H1 (cell line): ENCODE data around the gene CCDC91. TPM values are rescaled to one million over a fixed set of nuclear protein-coding genes. Genes with fewer than 3 reads are reported as not detected.

Source experiments
- GTF2F1 ChIP-seq: IDR thresholded peaks from 2 replicates; pipeline ENCODE4 v1.6.1; 2012; ENCODE audit warnings: low read depth, low read length, improper control_type of control experiment, borderline replicate concordance
- JUN ChIP-seq: IDR thresholded peaks from 2 replicates; pipeline ENCODE4 v1.6.1; 2011; ENCODE audit warnings: low read depth, mild to moderate bottlenecking, improper control_type of control experiment, low read length
- POU5F1 ChIP-seq: IDR thresholded peaks from 2 replicates; pipeline ENCODE4 v1.6.1; 2011; ENCODE audit warnings: low read depth, mild to moderate bottlenecking, low read length, moderate library complexity
- RBBP5 ChIP-seq: IDR thresholded peaks from 2 replicates; pipeline ENCODE4 v1.7.1; 2012; ENCODE audit warnings: low read depth, mild to moderate bottlenecking, inconsistent platforms, low read length, moderate library complexity, borderline replicate concordance
- USF2 ChIP-seq: IDR thresholded peaks from 2 replicates; pipeline ENCODE4 v1.6.1; 2011; ENCODE audit warnings: low read length, improper control_type of control experiment
- polyA plus RNA-seq, 7 experiments: library from polyadenylated mRNA; depleted of rRNA in 3 of 7; stranded (reverse) in 5 of 7; unstranded in 2 of 7; fragments of >200 nt in 5 of 7; fragments of 200-250 nt in 2 of 7; gene quantifications; 1 replicate in 5 of 7; 2 replicates in 1 of 7; 4 replicates in 1 of 7; pipeline versions ENCODE4 v1.2.1 to v1.2.3, GENCODE V29; 2011 to 2013; ENCODE audit warnings: missing spikeins in 2 of 7, mixed read lengths in 2 of 7
- total RNA-seq: library from RNA; stranded (reverse); fragmentation: NEBNext Ultra II Directional; extraction: Animal tissue kit (Norgen Biotek cat#: 25700); gene quantifications from 2 replicates; pipeline ENCODE4 v1.2.1, GENCODE V29; 2021
- TF ChIP-seq, protein P1 (sequence below): IDR thresholded peaks from 2 replicates; pipeline ENCODE4 v1.6.1; 2012; ENCODE audit warnings: low read length, inconsistent platforms
- TF ChIP-seq, protein P2 (sequence below): fragments of 300-600 bp; sonication (generic); IDR thresholded peaks from 2 replicates; pipeline ENCODE4 v1.7.1; 2012; ENCODE audit warnings: low read length, moderate library complexity, mild to moderate bottlenecking, inconsistent platforms; ENCODE audit not compliant: insufficient replicate concordance

Gene CCDC91
- total and polyA plus RNA-seq, 2 of the 8 experiments (the other 6 are each of a cell fraction or from before 2014, with no cell fraction given): 8.6 to 23.1 TPM

DNA sequence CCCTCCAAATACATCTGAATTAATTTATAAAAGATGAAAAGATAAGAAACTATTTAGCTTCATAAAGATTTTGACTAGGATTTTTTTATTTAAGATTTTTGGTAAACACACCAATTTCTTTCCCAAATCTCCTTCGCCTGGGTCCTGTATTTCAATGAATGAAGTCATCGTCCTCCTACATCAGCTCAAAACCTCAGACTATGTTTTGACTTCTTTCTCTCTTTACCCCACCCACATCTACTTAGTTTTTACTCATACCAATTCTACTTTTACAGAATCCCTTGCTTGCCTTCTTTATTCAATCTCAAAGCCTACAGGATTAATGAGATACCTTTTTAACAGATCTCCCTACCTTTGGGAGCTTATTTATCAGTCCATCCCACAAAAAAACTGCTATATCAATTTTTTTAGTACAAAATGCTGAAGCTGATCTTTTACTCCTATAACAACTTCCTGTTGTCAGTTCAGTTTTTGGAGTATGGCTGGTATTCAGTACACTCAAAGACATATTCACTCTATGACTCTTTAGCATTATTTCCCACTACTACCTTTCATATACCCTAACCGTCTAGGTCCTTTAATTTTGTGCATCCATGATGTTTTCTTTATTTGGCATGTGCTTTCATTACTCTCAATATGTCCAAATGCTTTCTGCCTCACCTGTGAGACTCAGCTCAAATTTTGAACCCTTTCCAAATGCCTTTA is 18.7 kb upstream of the CCDC91 start (continued):
- TF ChIP-seq, protein P1, sequence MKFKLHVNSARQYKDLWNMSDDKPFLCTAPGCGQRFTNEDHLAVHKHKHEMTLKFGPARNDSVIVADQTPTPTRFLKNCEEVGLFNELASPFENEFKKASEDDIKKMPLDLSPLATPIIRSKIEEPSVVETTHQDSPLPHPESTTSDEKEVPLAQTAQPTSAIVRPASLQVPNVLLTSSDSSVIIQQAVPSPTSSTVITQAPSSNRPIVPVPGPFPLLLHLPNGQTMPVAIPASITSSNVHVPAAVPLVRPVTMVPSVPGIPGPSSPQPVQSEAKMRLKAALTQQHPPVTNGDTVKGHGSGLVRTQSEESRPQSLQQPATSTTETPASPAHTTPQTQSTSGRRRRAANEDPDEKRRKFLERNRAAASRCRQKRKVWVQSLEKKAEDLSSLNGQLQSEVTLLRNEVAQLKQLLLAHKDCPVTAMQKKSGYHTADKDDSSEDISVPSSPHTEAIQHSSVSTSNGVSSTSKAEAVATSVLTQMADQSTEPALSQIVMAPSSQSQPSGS: no peak
- TF ChIP-seq POU5F1 (no peak), GTF2F1 (no peak), JUN (no peak), RBBP5 (no peak), USF2 (no peak)
- TF ChIP-seq, protein P2, sequence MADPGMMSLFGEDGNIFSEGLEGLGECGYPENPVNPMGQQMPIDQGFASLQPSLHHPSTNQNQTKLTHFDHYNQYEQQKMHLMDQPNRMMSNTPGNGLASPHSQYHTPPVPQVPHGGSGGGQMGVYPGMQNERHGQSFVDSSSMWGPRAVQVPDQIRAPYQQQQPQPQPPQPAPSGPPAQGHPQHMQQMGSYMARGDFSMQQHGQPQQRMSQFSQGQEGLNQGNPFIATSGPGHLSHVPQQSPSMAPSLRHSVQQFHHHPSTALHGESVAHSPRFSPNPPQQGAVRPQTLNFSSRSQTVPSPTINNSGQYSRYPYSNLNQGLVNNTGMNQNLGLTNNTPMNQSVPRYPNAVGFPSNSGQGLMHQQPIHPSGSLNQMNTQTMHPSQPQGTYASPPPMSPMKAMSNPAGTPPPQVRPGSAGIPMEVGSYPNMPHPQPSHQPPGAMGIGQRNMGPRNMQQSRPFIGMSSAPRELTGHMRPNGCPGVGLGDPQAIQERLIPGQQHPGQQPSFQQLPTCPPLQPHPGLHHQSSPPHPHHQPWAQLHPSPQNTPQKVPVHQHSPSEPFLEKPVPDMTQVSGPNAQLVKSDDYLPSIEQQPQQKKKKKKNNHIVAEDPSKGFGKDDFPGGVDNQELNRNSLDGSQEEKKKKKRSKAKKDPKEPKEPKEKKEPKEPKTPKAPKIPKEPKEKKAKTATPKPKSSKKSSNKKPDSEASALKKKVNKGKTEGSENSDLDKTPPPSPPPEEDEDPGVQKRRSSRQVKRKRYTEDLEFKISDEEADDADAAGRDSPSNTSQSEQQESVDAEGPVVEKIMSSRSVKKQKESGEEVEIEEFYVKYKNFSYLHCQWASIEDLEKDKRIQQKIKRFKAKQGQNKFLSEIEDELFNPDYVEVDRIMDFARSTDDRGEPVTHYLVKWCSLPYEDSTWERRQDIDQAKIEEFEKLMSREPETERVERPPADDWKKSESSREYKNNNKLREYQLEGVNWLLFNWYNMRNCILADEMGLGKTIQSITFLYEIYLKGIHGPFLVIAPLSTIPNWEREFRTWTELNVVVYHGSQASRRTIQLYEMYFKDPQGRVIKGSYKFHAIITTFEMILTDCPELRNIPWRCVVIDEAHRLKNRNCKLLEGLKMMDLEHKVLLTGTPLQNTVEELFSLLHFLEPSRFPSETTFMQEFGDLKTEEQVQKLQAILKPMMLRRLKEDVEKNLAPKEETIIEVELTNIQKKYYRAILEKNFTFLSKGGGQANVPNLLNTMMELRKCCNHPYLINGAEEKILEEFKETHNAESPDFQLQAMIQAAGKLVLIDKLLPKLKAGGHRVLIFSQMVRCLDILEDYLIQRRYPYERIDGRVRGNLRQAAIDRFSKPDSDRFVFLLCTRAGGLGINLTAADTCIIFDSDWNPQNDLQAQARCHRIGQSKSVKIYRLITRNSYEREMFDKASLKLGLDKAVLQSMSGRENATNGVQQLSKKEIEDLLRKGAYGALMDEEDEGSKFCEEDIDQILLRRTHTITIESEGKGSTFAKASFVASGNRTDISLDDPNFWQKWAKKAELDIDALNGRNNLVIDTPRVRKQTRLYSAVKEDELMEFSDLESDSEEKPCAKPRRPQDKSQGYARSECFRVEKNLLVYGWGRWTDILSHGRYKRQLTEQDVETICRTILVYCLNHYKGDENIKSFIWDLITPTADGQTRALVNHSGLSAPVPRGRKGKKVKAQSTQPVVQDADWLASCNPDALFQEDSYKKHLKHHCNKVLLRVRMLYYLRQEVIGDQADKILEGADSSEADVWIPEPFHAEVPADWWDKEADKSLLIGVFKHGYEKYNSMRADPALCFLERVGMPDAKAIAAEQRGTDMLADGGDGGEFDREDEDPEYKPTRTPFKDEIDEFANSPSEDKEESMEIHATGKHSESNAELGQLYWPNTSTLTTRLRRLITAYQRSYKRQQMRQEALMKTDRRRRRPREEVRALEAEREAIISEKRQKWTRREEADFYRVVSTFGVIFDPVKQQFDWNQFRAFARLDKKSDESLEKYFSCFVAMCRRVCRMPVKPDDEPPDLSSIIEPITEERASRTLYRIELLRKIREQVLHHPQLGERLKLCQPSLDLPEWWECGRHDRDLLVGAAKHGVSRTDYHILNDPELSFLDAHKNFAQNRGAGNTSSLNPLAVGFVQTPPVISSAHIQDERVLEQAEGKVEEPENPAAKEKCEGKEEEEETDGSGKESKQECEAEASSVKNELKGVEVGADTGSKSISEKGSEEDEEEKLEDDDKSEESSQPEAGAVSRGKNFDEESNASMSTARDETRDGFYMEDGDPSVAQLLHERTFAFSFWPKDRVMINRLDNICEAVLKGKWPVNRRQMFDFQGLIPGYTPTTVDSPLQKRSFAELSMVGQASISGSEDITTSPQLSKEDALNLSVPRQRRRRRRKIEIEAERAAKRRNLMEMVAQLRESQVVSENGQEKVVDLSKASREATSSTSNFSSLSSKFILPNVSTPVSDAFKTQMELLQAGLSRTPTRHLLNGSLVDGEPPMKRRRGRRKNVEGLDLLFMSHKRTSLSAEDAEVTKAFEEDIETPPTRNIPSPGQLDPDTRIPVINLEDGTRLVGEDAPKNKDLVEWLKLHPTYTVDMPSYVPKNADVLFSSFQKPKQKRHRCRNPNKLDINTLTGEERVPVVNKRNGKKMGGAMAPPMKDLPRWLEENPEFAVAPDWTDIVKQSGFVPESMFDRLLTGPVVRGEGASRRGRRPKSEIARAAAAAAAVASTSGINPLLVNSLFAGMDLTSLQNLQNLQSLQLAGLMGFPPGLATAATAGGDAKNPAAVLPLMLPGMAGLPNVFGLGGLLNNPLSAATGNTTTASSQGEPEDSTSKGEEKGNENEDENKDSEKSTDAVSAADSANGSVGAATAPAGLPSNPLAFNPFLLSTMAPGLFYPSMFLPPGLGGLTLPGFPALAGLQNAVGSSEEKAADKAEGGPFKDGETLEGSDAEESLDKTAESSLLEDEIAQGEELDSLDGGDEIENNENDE: no peak
